GM21360 (cell line): ENCODE measurements around the gene GDPD5.

ENCODE experiments used
- ATAC-seq: cut with Tn5 transposase; IDR thresholded peaks from one replicate; pipeline ENCODE4 v1.9.1; 2021; ENCODE audit warnings: mild to moderate bottlenecking, moderate library complexity; ENCODE audit not compliant: unreplicated experiment

GDPD5 gene

DNA sequence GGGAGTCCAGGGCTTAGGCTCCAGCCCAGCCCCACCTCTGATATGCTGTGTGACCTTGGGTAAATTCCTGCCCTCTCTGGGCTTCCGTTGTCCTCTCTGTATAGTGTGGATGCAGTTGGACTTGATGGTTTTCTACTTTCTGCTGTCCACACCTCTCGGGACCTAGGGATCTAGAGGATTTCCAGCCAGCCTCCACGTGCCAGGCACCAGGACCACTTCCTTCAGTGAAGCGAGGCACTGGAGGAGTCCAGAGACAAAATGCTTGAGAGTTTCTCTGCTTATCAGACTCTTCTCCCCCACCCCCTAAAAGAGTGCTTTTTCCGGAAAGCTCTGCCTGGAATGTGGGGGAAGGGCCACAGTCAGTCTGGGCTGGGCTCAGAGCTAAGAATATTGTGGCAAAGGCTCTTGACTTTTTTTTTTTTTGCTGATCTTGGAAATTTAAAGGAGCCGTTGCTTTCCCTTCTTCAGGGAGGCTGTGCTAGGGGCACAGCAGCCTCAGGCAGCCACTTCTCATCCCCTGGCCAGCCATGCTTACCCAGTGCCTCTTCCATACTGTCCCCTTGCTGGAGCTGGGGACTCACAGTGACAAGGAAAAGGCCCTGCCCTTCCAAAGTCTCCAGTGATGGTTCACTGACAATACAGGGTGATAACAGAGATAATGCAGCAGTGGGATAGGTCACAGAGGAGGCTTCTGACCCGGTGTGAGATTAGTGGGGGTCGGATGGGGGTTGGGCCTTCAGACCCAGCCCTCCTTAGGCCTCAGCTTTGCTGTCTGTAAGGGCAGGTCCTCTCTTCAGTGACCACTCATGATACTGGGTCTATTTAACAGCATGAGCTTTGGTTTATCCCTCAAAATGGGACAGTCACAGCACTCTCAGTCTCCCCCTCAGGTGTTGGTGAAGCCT lies 33.5 kb upstream of the GDPD5 start:
- no peak for ATAC-seq

- ATAC-seq, result no peak
Measured at GRCh38 chr11:75557666-75558494, 32.1 kb upstream of the GDPD5 start.

GRCh38 chr11:75556275-75556674 lies 30.5 kb upstream of the GDPD5 start:
- no peak for ATAC-seq

DNA sequence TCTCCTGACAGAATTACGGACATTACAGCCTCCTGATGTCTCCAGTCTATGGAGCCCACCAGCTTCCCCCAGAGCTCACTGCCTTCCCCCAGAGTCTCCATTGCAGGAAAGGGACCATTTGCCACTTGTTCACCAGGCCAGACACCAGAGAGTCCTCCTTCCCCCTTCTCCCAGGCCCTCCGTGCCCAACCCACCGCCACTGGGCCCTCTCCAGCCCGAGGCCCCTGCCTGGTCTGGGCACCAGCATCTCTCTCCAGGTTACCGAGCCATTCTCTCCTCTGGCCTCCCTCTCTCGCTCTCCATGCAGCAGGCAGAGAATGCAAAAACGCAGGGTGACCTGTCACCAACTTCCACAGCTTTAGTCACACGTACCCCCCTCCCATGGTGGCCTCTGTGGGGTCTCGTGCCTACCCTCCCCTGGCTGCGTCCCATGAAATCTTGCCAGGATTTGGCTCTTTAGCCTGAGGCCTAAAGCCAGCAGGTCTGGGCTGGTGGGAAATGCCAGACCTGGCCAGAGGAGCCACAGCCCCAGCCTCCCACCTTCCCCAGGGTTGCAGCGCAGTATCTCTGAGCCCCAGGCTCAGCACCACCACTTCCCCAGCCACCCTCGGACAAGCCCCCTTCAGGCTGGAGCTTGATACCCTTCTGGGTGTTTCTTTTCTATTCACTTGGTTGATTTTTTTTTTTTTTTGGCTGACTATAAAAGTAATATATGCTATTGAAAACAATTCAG lies 29.5 kb upstream of the GDPD5 start:
- ATAC-seq, result no peak

- no peak for ATAC-seq
Measured at GRCh38 chr11:75554258-75555022, 28.7 kb upstream of the GDPD5 start.

GRCh38 chr11:75553889-75554257 lies 28.1 kb upstream of the GDPD5 start:
- no peak for ATAC-seq

GRCh38 chr11:75553182-75553581 lies 27.4 kb upstream of the GDPD5 start:
- ATAC-seq, result no peak

DNA sequence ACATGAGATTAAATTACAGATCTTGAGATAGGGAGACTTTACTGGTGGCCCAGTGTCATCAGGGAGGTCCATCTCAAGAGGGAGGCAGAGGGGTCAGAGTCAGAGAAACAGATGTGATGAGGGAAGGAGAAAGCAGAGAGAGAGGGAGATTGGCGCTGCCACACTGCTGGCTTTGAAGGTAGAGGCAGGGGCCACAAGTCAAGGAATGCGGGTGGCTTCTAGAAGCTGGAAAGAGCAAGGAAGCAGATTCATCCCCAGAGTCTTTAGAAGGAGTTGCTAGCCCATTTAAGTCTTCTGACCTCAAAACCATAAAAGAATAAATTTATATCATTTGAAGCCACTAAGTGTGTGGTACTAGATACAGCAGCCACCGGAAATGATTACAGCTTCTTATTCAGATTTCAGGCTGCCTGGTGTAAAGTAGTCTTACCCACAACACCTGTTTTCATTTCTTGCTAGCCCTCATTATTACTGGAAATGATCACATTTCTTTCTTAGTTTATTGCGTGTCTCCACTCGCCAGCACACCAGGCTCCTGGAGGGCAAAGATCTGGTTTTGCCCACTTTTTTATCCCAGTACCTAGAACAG lies 23.7 kb upstream of the GDPD5 start:
- no peak for ATAC-seq

DNA sequence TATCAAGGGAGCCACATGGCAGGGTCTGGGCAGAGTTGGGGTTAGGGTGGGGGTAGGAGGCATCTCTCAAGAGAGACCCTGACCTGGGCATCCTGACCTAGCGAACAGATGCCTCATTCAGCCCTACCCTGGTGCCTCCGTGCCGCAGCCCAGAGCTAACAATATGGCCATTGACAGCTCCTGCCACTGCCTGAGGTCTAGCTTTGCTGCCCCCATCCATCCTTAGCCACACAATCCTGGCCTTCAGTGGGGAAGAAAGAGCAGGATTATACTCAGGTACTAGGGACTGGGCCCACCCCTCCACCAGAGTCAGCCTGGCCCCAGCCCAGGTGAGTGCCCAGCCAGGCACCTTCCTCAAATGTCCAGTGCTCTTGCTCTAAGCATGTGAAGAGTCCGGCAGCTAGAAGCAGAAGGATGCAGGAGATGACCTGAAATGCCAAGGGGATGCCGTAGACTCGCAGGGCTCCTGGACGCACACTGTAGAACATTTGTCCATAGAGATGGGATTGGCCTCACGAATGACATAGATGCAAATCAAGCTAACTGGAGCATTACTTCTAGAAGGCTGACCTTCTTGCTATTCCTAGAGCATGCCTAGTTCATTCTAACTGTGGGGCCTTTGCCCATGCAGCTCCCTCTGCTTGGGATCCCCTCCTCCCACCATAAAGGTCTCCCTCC lies 23.0 kb upstream of the GDPD5 start:
- ATAC-seq, result no peak

DNA sequence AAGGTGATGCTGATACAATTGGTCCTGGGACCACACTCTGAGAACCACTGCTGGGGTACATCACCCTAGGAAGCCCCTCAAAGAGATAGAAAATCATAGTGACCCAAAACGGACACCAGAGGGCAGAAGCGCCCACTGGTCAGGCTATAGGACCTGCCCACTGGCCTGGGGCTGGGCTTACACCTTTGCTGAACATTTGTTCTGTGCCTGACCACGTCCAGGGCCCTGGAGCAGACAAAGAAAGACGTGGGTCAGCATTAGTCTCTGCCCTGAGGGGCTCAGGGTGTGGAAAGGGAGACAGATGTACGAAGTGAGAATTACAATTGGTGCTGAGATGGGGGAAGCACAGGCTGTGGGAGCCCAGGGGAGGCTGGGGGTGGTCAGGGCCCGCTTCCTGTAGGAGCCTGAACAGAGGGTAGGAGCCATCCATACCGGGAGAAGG lies 21.9 kb upstream of the GDPD5 start:
- no peak for ATAC-seq

GRCh38 chr11:75547177-75547576 lies 21.4 kb upstream of the GDPD5 start:
- no peak for ATAC-seq

DNA sequence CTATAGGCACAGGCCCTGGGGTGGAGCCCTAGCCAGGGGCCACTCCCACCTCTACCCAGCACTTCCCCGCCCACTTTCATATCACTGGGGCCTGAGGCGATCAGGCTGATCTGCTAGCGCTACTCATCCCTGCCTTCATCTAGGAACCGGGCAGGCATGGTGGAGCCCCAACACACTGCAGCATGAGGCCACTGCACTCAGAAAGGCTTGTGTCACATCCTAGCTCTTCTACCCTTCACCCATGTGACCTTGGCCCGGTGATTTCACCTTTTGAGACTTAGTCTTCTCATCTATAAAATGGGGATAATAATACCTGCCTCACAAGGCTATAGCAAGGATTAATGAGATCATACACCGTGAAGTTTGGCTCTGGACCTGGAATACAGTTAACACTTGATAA lies 18.1 kb upstream of the GDPD5 start:
- no peak for ATAC-seq

DNA sequence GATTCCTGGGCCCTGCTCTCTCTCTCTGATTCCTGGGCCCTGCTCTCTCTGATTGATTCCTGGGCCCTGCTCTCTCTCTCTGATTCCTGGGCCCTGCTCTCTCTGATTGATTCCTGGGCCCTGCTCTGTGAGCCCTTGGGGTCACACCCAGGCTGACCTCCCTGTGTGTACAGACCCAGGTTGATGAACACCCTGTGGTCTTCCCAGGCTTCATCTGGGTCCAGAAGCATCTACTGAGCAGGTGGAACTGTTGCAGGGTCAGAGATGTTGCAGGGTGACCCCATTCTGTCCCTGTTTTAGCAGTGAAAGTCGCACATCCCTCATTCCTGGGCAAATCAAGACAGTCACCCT lies 16.3 kb upstream of the GDPD5 start:
- ATAC-seq, result no peak

DNA sequence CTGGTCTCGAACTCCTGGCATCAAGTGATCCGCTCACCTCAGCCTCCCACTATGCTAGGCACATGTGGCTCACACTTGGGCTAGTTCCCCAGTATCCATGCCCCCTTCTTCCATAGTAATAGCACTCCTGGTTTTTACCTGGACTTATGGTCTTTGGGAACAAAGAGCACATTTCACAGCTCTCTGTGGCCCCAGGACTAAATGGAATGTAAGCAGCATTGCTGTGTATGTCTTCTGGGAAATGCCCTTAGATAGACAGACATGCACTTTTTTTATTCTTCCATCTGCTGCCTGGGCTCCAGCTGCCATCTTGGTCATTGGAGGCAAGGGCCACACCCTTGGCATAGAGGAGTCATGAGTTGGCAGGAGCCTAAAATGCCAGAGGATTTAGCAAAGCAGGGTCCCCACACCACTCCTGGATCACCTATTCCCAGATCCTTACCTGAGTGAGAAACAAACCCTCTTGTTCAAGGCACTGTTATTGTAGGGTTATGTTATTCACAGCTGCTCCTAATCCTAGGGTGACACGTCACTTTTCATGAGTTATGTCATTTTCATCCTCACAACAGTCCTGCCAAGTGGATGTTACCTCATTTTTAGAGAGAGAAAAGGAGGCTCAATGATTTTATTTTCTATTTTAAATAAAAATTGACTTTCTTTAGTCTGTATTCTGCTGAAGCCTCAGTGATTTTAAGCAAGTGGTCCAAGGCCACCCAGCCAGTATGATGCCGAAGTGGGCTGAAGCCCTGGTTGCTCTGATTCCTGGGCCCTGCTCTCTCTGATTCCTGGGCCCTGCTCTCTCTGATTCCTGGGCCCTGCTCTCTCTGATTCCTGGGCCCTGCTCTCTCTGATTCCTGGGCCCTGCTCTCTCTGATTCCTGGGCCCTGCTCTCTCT lies 15.7 kb upstream of the GDPD5 start:
- no peak for ATAC-seq

DNA sequence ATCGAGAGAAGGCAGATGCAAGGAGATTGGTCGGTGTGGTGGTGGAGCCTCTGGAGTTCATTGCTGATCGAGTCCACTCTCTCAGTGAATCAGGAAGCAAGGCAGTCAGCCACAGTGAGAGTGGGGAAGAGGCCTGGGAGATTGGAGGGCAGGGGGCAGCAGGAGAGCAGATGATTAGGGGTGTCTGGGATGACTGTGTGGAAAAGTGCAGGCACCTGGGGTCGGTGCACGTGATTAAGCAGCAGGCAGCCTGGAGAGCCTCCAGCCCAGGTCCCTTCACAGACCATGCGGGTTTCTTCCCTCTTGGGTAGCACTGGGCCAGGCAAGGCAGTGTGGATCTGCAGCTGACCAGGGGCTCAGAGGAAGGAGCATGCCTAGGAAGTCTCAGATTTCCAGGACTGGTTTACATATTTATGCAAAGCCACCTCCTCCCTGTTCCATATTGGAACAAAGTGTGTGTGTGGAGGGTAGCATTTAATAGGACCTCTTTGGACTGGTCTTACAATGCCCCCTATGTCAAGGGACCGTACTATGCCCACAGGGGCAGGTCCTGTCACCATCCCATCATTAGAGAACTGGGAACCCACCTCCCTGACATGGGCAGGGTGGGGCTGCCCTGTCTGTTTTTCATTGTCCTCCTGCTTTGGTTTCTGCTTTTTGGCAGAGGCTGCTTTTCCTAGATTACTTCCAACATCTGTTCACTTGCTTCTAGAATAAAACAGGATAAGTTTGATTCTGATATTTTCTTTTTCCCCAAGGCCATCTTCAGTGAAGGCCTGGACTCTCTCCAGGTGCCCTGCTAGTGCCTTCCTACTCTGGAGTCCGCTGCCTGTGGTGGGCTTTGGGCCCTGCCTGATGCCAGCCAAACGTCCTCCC lies 14.0 kb upstream of the GDPD5 start:
- no peak for ATAC-seq

GRCh38 chr11:75538150-75538942 lies 12.6 kb upstream of the GDPD5 start:
- no peak for ATAC-seq

DNA sequence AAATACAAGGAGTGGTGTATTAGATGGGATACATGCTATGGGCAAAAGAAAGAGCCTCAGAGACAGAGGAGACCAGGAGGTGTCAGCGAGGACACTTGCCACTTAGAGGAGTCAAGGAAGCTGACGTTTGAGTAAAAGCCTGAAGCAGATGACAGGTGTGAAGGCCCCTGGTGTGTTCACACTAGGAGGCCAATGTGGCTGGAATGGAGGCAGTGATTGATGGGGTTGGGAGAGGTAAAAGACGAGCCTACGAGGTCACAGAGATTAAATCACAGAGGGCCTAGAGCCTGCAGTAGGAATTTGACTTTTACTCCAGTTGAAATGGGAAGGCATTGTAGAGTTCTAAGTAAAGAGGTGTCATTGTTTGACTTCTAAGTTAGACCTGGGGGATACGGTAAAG lies 12.0 kb upstream of the GDPD5 start:
- ATAC-seq, result no peak
